Endothelial cell of umbilical vein (primary cell): ENCODE data around the gene S100A9. TPM values are rescaled to one million over a fixed set of nuclear protein-coding genes. Genes with fewer than 3 reads are reported as not detected.

Source experiments
- BruUV-seq: library from RNA; stranded (reverse); fragments of 400-500 nt; replicated peaks from 2 replicates; lab custom pipeline; 2021; lab: Mats Ljungman, UMichigan
- CTCF ChIA-PET: fragments of 300-600, 350-600 bp; sonication (Branson Sonifier 250); formaldehyde crosslinking; loops from one replicate; lab custom pipeline; 2021; ENCODE audit warnings: antibody characterized with exemption, inconsistent platforms; lab: Charles Lee
- POLR2A ChIA-PET: fragments of 300-600, 350-600 bp; sonication (Branson Sonifier 250); formaldehyde crosslinking; loops from one replicate; lab custom pipeline; 2021; ENCODE audit warnings: antibody characterized with exemption, inconsistent platforms; lab: Charles Lee
- DNase-seq: peaks from one replicate; pipeline ENCODE4 v3.0.0-alpha.2; 2011; ENCODE audit warnings: low read depth, low spot score
- FAIRE-seq: peaks from 2 replicates; lab custom pipeline; 2011; peaks lifted over from hg19 to GRCh38; lab: Jason Lieb, UNC
- H2AFZ ChIP-seq: 2 replicates; pipeline ENCODE4 v1.6.0; 2012; ENCODE audit warnings: low read depth, low read length, control low read depth, inconsistent platforms
- H3K27ac ChIP-seq: 2 replicates; pipeline ENCODE4 v1.5.1; 2011; ENCODE audit warnings: low read depth, mild to moderate bottlenecking, control low read depth, low read length, moderate library complexity; ENCODE audit not compliant: insufficient read depth
- H3K27me3 ChIP-seq, 2 experiments: 2 replicates each; pipeline versions ENCODE4 v1.6.0 to v1.6.1; 2011; ENCODE audit warnings: low read length in 2 of 2, mixed read lengths in 1 of 2; ENCODE audit not compliant: control insufficient read depth in 2 of 2, insufficient read depth in 2 of 2
- H3K36me3 ChIP-seq, 2 experiments: 2 replicates in 1 of 2; 3 replicates in 1 of 2; pipeline ENCODE4 v1.5.1; 2011; ENCODE audit warnings: low read length in 2 of 2, mild to moderate bottlenecking in 1 of 2, moderate library complexity in 1 of 2; ENCODE audit not compliant: control insufficient read depth in 2 of 2, insufficient read depth in 2 of 2; ENCODE audit errors: extremely low read depth in 1 of 2
- H3K4me1 ChIP-seq: 3 replicates; pipeline ENCODE4 v1.5.1; 2011; ENCODE audit warnings: mild to moderate bottlenecking, low read length; ENCODE audit not compliant: control insufficient read depth, insufficient read depth; ENCODE audit errors: extremely low read depth
- H3K4me2 ChIP-seq: 2 replicates; pipeline ENCODE4 v1.6.1; 2011; ENCODE audit warnings: low read length, control low read depth, mixed read lengths; ENCODE audit not compliant: insufficient read depth
- H3K4me3 ChIP-seq, 3 experiments: fragments of 200-600 bp in 1 of 3; sonication (generic), shearing (Covaris generic) in 1 of 3; replicated peaks in 1 of 3; 2 replicates each; pipeline ENCODE4 v1.5.1; 2011 to 2016; ENCODE audit warnings: control low read depth in 3 of 3, low read length in 3 of 3, mild to moderate bottlenecking in 2 of 3, inconsistent platforms in 1 of 3, low read depth in 1 of 3, moderate library complexity in 1 of 3; ENCODE audit not compliant: insufficient read depth in 1 of 3
- H3K79me2 ChIP-seq: 2 replicates; pipeline ENCODE4 v1.6.0; 2012; ENCODE audit warnings: low read length, inconsistent platforms; ENCODE audit not compliant: control insufficient read depth, insufficient read depth
- H3K9ac ChIP-seq: replicated peaks from 2 replicates; pipeline ENCODE3; 2011; ENCODE audit warnings: low read length, control low read depth; ENCODE audit not compliant: insufficient read depth; ENCODE audit errors: extremely low read depth
- H3K9me1 ChIP-seq: replicated peaks from 3 replicates; pipeline ENCODE4 v1.6.0; 2011; ENCODE audit warnings: mild to moderate bottlenecking, low read length; ENCODE audit not compliant: control insufficient read depth, insufficient read depth; ENCODE audit errors: extremely low read depth
- H3K9me3 ChIP-seq: replicated peaks from 2 replicates; pipeline ENCODE4 v1.5.1; 2012; ENCODE audit warnings: low read length, inconsistent platforms; ENCODE audit not compliant: control insufficient read depth, insufficient read depth
- H4K20me1 ChIP-seq: replicated peaks from 2 replicates; pipeline ENCODE3; 2011; ENCODE audit warnings: mild to moderate bottlenecking, low read length; ENCODE audit not compliant: control insufficient read depth, insufficient read depth; ENCODE audit errors: extremely low read depth
- EZH2 ChIP-seq: IDR thresholded peaks from 2 replicates; pipeline ENCODE4 v1.6.1; 2012; ENCODE audit warnings: borderline replicate concordance, low read depth, mild to moderate bottlenecking, moderate library complexity, low read length, inconsistent platforms; ENCODE audit not compliant: severe bottlenecking
- FOS ChIP-seq: IDR thresholded peaks from 2 replicates; pipeline ENCODE4 v1.6.1; 2011; ENCODE audit warnings: mild to moderate bottlenecking, low read length, moderate library complexity, borderline replicate concordance; ENCODE audit not compliant: insufficient read depth
- GATA2 ChIP-seq: IDR thresholded peaks from 2 replicates; pipeline ENCODE4 v1.7.0; 2011; ENCODE audit warnings: low read depth, mild to moderate bottlenecking, moderate library complexity, mixed read lengths, low read length; ENCODE audit not compliant: insufficient read length, insufficient read depth
- JUN ChIP-seq: IDR thresholded peaks from 2 replicates; pipeline ENCODE4 v1.6.1; 2011; ENCODE audit warnings: borderline replicate concordance, low read depth; ENCODE audit not compliant: insufficient read length, insufficient read depth
- MYC ChIP-seq: IDR thresholded peaks from one replicate; pipeline ENCODE4 v1.6.1; 2011; ENCODE audit warnings: mild to moderate bottlenecking, low read depth, low read length
- POLR2A ChIP-seq: IDR thresholded peaks from 2 replicates; pipeline ENCODE4 v1.6.1; 2012; ENCODE audit warnings: low read depth, mild to moderate bottlenecking, control low read depth, low read length
- POLR2AphosphoS5 ChIP-seq: IDR thresholded peaks from 2 replicates; pipeline ENCODE4 v1.6.1; 2012; ENCODE audit warnings: low read depth, mild to moderate bottlenecking, control low read depth, low read length, moderate library complexity; ENCODE audit not compliant: insufficient read depth
- dilution Hi-C: fragments of 300-500 bp; cut with MboI; formaldehyde crosslinking; loops from one replicate; pipeline ENCODE4 v1.15.0; 2019; ENCODE audit warnings: low sequenced_read_pairs; ENCODE audit not compliant: extremely low pct_ligation_motif_present
- intact Hi-C: fragments of 100-400 bp; cut with micrococcal nuclease; formaldehyde crosslinking; loops from one replicate; pipeline ENCODE4 v1.10.0; 2022
- polyA plus RNA-seq, 4 experiments: library from polyadenylated mRNA; depleted of rRNA in 3 of 4; stranded (reverse) in 3 of 4; unstranded in 1 of 4; fragments of >200 nt; gene quantifications; 2 replicates each; pipeline versions ENCODE4 v1.2.1 to v1.2.3, GENCODE V29; 2011 to 2012; ENCODE audit warnings: missing spikeins in 1 of 4
- total RNA-seq: library from RNA; stranded (reverse); gene quantifications from 2 replicates; pipeline ENCODE4 v1.2.3, GENCODE V29; 2021
- TF ChIP-seq, protein P1 (sequence below): IDR thresholded peaks from 2 replicates; pipeline ENCODE4 v1.6.1; 2011; ENCODE audit not compliant: insufficient read depth, insufficient read length
- TF ChIP-seq, protein P2 (sequence below), 2 donors: IDR thresholded peaks; 1 replicate in 1 of 2; 2 replicates in 1 of 2; pipeline ENCODE4 v1.5.1; 2011; ENCODE audit warnings: low read length in 2 of 2, mild to moderate bottlenecking in 2 of 2, moderate library complexity in 2 of 2, control low read depth in 1 of 2, inconsistent platforms in 1 of 2, low read depth in 1 of 2; ENCODE audit not compliant: insufficient read depth in 1 of 2; ENCODE audit errors: extremely low read depth in 1 of 2

Gene S100A9
- total and polyA plus RNA-seq, 2 donors (not counting 3 experiments of a cell fraction or from before 2014, with no cell fraction given): not detected

DNA sequence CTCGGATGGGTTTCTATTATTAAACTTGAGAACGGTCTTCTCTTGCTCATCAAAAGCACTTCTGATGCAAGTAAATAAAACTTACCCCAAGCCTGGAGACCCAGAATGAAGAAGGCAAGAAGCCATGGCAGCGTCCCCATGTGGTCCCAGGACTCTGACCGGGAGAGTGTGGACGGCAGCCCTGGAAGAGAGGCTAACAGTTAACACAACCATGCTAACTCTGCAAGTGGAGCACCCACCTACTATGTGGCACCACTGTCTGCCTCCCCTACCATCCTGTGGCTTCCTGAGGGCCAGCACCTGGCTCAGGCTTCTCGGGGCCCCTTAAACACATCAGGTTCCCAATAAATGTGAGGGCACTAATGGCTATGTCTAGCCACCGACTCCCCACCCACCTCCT is 47.1 kb upstream of the S100A9 start:
- Histone ChIP-seq H3K4me3 (no peak overlapping the region), H3K27me3 (no peaks in the 10 kb centered on the region), H3K79me2 (no peaks in the 10 kb centered on the region), H3K36me3 (no peaks in the 10 kb centered on the region), H3K9me3 (no peaks in the 10 kb centered on the region), H3K9ac (no peak overlapping the region), H3K4me1 (no peaks in the 10 kb centered on the region), H4K20me1 (no peaks in the 10 kb centered on the region), H3K4me2 (no peak overlapping the region), H2AFZ (no peak overlapping the region), H3K9me1 (no peaks in the 10 kb centered on the region), H3K27ac (no peak overlapping the region)
- TF ChIP-seq MYC (no peak), POLR2A (no peak), EZH2 (no peak), POLR2AphosphoS5 (no peak), GATA2 (no peak), JUN (no peak)
- TF ChIP-seq, protein P1, sequence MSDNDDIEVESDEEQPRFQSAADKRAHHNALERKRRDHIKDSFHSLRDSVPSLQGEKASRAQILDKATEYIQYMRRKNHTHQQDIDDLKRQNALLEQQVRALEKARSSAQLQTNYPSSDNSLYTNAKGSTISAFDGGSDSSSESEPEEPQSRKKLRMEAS: no peak
- DNase-seq: no peak
- ChIA-PET CTCF (no interaction called here), POLR2A (no interaction called here)
- no TSS peak for BruUV-seq
- dilution Hi-C loops (no loop called here), intact Hi-C loops (no loop called here)
- FAIRE-seq: no peak

DNA sequence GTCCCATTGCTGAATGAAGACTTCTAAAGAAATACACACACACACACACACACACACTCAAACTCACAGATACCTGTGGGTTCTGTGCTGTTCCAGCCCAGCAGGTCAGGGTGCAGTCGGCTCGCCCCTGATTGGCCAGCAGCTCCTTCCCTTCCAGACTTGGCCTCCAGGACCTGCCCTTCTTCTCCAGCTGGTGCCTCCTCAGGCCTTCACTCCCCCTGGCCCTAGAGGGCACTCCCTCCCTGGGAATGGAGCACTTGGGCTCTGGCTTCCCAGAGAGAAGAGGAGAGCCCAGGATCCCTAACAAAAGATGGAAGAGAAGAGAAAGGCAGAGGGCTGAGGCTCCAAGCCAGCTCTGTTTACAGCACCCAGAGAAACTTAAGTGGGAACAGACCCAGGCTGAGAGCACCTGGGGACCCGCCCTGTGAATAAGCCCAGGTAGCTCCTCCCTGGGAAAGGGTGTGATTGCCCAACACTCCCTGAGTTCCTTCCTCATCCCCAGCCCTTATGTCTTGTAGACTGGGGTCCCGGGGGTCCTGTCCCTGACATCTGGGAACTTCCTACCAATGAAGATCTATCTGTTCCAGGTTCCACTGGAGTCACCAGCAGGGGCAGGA is 45.0 kb upstream of the S100A9 start, which contains the start of gene PGLYRP3:
Gene PGLYRP3, minus strand, starts transcription at position 383 of the 617 bp plus-strand sequence. CDS start 2,287 bp downstream, outside the sequence.
- intact Hi-C loops: no loop called here
- no peaks in the 10 kb centered on the region for H3K4me1 ChIP-seq
- TF ChIP-seq POLR2A (no peak), MYC (no peak), GATA2 (no peak), FOS (no peak), POLR2AphosphoS5 (no peak), JUN (no peak), EZH2 (no peak)
- TF ChIP-seq, protein P2, sequence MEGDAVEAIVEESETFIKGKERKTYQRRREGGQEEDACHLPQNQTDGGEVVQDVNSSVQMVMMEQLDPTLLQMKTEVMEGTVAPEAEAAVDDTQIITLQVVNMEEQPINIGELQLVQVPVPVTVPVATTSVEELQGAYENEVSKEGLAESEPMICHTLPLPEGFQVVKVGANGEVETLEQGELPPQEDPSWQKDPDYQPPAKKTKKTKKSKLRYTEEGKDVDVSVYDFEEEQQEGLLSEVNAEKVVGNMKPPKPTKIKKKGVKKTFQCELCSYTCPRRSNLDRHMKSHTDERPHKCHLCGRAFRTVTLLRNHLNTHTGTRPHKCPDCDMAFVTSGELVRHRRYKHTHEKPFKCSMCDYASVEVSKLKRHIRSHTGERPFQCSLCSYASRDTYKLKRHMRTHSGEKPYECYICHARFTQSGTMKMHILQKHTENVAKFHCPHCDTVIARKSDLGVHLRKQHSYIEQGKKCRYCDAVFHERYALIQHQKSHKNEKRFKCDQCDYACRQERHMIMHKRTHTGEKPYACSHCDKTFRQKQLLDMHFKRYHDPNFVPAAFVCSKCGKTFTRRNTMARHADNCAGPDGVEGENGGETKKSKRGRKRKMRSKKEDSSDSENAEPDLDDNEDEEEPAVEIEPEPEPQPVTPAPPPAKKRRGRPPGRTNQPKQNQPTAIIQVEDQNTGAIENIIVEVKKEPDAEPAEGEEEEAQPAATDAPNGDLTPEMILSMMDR (IDR thresholded peaks at IDR 0.05; ENCODE audit: extremely low read depth in 1 of 2, insufficient read depth in 1 of 2, low read depth in 1 of 2, low read length in 2 of 2): no peak
- TF ChIP-seq, protein P1: no peak
- dilution Hi-C loops: no loop called here
- no peaks in the 10 kb centered on the region for H3K36me3 ChIP-seq
- no peak within 1 kb of the TSS for H3K4me3 ChIP-seq
- CTCF ChIA-PET: no interaction called here
- POLR2A ChIA-PET: no interaction called here
- no peak within 1 kb of the TSS for H3K9ac ChIP-seq
- H3K27ac ChIP-seq: no peak within 1 kb of the TSS
- H3K4me2 ChIP-seq: no peak within 1 kb of the TSS
- H2AFZ ChIP-seq: no peak within 1 kb of the TSS
- H4K20me1 ChIP-seq: no peaks in the 10 kb centered on the region
- H3K27me3 ChIP-seq: no peaks in the 10 kb centered on the region
- DNase-seq (no peak), FAIRE-seq (no peak)
- no peaks in the 10 kb centered on the region for H3K79me2 ChIP-seq
- no TSS peak for BruUV-seq
- H3K9me3 ChIP-seq: no peaks in the 10 kb centered on the region
- H3K9me1 ChIP-seq: no peaks in the 10 kb centered on the region
